ENCODE measurements around the gene GNG3. TPM values are rescaled to one million over a fixed set of nuclear protein-coding genes. Genes with fewer than 3 reads are reported as not detected.

GNG3 gene
- total RNA-seq, 1 experiment from 2014 or later, result not detected

GRCh38 chr11:62726156-62726914 is 18.9 kb downstream of the GNG3 start:
- CTCF ChIA-PET, result interaction anchor here (1.5 kb wide), 1 partner anchor 61 kb away, joined by 9 read pairs; the partner anchor contains the start of gene TMEM179B

GRCh38 chr11:62726915-62727164 is 19.4 kb downstream of the GNG3 start:
- ATAC-seq, result no peak; the same call in 1 of the 2 replicates
- H2AFZ ChIP-seq (ENCODE audit: low read length), result peak overlapping the region; percentile 62; the same call in 1 of the 2 replicates
- H3K4me2 ChIP-seq (ENCODE audit: low read length), result peak overlapping the region; percentile 88

More at GRCh38 chr11:62726156-62726914, 18.9 kb downstream of the GNG3 start:
- peaks cover 9% of the 10 kb centered on the region for H3K4me1 ChIP-seq (ENCODE audit: insufficient read depth, low read length)
- peak overlapping the region; percentile 85 for H3K9ac ChIP-seq (ENCODE audit: low read length)
- peaks cover 33% of the 10 kb centered on the region for H3K36me3 ChIP-seq (ENCODE audit: low read depth, low read length)
- H3K27ac ChIP-seq (ENCODE audit: low read length), result peak overlapping the region; percentile 90
- no peak for ATAC-seq
- H3K9me2 ChIP-seq (replicated peaks; ENCODE audit: low read length), result no peaks in the 10 kb centered on the region
- H3F3A ChIP-seq (ENCODE audit: low read length, unreplicated experiment), result no peaks in the 10 kb centered on the region
- no peak for DNase-seq
- H4K20me1 ChIP-seq (ENCODE audit: low read length), result peaks cover 46% of the 10 kb centered on the region
- H2AFZ ChIP-seq (ENCODE audit: low read length), result peak overlapping the region; percentile 62; the same call in 1 of the 2 replicates
- TF ChIP-seq EZH2 (IDR thresholded peaks at IDR 0.05; ENCODE audit: low read length, unreplicated experiment), result no peak
- TF ChIP-seq CTCF (conservative IDR thresholded peaks at IDR 0.05; ENCODE audit: low read depth, low read length), result no peak
- no peak for TF ChIP-seq EZH2phosphoT487 (IDR thresholded peaks at IDR 0.05; ENCODE audit: borderline replicate concordance, low read length)
- no peaks in the 10 kb centered on the region for H3K9me3 ChIP-seq (ENCODE audit: low read length)
- no TSS peak for BruUV-seq (replicated peaks)
- H3K4me3 ChIP-seq (ENCODE audit: low read length), result peak overlapping the region; percentile 91
- POLR2A ChIA-PET (ENCODE audit: unreplicated experiment), result interaction anchor here (0.6 to 2.8 kb wide), 7 partner anchors 28 to 136 kb away, joined by 3 to 19 read pairs (median 5); partner anchors contain the start of gene ZBTB3
- intact Hi-C loops (cut with micrococcal nuclease), result loop anchor here (2.0 to 10.0 kb wide), 4 partner anchors 49 to 1458 kb away; partner anchors contain the start of genes SLC3A2, STIP1 and UBXN1
- H3K79me2 ChIP-seq (ENCODE audit: low read length), result peaks cover 82% of the 10 kb centered on the region
- H3K4me2 ChIP-seq (ENCODE audit: low read length), result peak overlapping the region; percentile 88
- H3K27me3 ChIP-seq (ENCODE audit: low read length), result no peaks in the 10 kb centered on the region

More at GRCh38 chr11:62726915-62727164, 19.4 kb downstream of the GNG3 start:
- Histone ChIP-seq H3F3A (ENCODE audit: low read length, unreplicated experiment) (no peaks in the 10 kb centered on the region), H3K9me2 (replicated peaks; ENCODE audit: low read length) (no peaks in the 10 kb centered on the region), H3K79me2 (ENCODE audit: low read length) (peaks cover 80% of the 10 kb centered on the region), H3K27me3 (ENCODE audit: low read length) (no peaks in the 10 kb centered on the region), H3K27ac (ENCODE audit: low read length) (peak overlapping the region; percentile 90), H3K9ac (ENCODE audit: low read length) (peak overlapping the region; percentile 85), H3K4me1 (ENCODE audit: insufficient read depth, low read length) (peaks cover 9% of the 10 kb centered on the region), H3K36me3 (ENCODE audit: low read depth, low read length) (peaks cover 28% of the 10 kb centered on the region), H3K4me3 (ENCODE audit: low read length) (peak overlapping the region; percentile 91), H3K9me3 (ENCODE audit: low read length) (no peaks in the 10 kb centered on the region), H4K20me1 (ENCODE audit: low read length) (peaks cover 43% of the 10 kb centered on the region)
- ChIA-PET CTCF (interaction anchor here (0.6 to 1.5 kb wide), 2 partner anchors 21 to 60 kb away, joined by 3 to 9 read pairs; partner anchors contain the start of gene TMEM179B), POLR2A (ENCODE audit: unreplicated experiment) (interaction anchor here (0.5 to 2.8 kb wide), 9 partner anchors 27 to 1513 kb away, joined by 3 to 19 read pairs (median 5); partner anchors contain the start of genes LBHD1, TAF6L, TMEM179B and UQCC3)
- DNase-seq, result no peak
- TF ChIP-seq CTCF (conservative IDR thresholded peaks at IDR 0.05; ENCODE audit: low read depth, low read length), result no peak
- no peak for TF ChIP-seq EZH2phosphoT487 (IDR thresholded peaks at IDR 0.05; ENCODE audit: borderline replicate concordance, low read length)
- no peak for TF ChIP-seq EZH2 (IDR thresholded peaks at IDR 0.05; ENCODE audit: low read length, unreplicated experiment)
- no TSS peak for BruUV-seq (replicated peaks)
- intact Hi-C loops (cut with micrococcal nuclease), result loop anchor here (2.0 to 10.0 kb wide), 4 partner anchors 50 to 1458 kb away; partner anchors contain the start of genes SLC3A2, STIP1 and UBXN1
